Stimulated activated CD8-positive, alpha-beta memory T cell treated with anti-CD3 and anti-CD28 coated beads, Interleukin-12 subunit alpha, Interleukin-12 subunit beta, amount 100 ng/mL, for 4 hours (primary cell): ENCODE results near the gene JPT2.
"Not testable (repeated sequence)": the region's sequence is repeated elsewhere in the genome, so short reads cannot be mapped to it uniquely, and the experiment has no call there.

Source experiments
- DNase-seq: peaks from one replicate; pipeline ENCODE4 v3.0.0-alpha.2; 2020; ENCODE audit warnings: low read depth

The JPT2 gene

DNA sequence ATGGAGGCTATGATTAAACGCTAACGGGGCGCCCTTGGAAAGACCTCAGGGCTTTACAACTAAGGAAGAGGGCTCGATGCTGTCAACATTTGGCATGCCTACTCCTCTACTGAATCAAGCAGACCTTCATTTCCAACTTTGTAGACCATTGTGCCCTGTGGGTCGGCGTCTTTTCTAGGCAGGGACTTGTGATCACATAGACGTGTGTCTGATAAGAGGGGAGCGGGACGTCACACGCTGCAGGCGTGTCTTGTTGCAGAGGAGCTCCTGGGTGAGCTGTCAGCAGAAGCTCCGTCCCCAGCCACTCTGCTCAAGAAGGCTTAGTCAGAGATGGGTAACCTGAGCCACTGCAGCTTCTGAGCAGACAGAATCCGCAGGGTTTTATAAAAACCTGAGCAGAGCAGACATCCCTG is 30.7 kb downstream of the JPT2 start:
- DNase-seq: no peak

DNA sequence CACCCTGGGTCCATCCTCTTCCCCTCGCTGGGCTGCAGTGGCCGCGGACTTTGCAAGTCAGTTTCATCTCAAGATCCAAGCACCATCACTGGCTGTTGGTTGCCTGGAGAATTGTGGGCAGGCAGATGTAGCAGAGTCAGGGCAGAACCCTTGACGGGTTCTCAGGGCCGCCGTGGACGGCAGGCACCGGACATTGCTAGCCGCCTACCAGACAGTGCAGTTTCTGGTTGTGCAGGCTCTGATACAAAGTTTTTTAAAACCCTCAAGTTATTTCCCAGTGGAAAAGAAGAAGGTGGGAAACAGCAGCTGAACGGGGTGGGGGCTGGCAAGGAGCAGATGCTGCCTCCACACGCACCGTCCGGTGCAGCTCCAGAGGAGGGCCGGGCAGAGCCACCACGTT is 31.3 kb downstream of the JPT2 start:
- DNase-seq: no peak

DNA sequence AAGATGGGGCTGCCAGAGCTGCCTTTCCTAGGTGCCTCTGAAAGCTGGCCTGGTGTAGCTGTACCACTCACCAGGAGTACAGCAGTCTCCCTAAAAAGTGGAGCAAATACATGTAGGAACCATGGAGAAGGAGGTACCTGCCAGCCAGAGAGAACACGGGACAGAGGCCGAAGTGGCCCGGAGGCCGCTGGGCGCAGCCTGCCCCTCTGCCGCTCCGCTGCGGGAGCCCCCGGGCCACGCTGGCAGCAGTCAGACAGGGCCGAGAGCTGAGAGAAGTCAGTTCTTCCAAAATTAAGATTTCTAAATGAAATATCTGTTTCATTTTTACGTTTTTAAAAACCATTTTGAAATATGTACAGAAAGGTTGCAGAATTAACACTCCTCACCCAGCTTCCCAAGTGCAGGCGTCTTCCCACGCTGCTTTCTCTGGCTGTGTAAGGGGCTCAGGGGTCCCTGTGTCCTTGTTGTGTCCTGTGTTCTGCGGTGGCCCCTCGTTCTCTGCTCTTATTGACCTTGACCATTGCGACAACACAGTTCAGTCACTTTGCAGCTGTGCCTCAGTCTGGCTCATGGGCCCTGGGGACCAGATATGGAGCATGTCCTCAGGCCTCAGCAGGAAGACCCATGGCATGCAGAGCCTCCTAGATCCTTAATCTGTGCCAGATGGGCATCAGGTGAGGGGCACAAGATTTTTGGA is 32.9 kb downstream of the JPT2 start:
- DNase-seq: no peak

DNA sequence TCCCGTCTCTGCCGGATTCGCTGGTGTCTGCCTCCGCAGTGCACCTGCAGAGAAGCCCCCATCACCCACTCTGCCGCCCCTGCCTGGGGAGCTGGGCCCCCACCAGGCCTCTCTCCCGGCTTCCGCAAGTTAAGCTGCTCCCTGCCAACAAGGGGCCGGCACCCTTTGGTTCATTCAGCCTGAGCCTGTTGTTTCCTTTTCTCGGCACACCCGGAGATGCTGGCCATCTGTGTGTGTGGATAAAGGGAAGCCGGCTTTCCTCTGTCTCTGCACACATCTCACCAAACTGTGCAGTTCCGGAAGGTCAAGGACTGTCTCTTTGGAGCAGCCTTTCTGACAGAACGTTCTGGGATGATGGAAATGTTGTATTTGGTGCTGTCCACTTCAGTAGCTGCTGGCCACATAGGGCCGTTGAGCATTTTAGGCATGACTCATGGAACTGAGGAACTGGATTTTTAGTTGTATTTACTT is 34.7 kb downstream of the JPT2 start:
- no peak for DNase-seq

DNA sequence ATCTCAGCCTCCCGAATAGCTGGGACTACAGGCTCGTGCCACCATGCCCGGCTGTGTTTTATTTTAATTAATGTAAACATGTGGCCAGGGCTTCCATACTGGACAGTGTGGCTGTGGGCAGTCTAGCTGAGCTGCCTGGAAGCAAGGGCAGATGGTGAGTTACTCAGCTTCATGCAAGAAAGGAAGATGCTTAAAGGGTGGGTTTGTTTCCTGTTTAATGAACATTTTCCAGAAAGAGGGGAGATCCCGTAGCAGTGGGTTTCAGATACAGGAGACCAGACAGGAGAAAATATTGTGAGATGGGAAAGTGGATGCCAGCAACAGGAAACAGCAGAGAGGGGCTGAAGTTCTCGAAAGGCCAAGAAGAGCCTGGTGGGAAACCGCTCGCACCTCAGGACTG is 35.3 kb downstream of the JPT2 start:
- DNase-seq: no peak

DNA sequence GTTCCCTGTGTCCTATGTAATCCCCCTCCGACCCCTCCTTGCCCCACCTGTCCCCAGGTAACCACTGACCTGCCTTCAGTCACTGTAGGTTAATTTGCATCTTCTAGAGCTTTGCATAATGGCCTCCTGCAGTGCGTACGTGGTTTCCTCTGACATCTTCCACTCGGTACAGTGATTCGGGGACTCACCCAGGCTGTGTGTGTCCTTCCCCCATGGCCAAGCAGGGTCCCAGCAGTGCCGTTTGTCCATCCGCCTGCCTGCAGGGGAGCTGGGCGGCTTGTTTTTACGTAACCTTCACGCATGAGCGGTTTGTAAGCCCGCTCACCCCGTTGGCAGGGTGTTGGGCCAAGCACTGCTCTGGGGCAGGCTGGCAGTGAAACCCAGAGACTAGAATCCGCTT is 35.9 kb downstream of the JPT2 start:
- no peak for DNase-seq

DNA sequence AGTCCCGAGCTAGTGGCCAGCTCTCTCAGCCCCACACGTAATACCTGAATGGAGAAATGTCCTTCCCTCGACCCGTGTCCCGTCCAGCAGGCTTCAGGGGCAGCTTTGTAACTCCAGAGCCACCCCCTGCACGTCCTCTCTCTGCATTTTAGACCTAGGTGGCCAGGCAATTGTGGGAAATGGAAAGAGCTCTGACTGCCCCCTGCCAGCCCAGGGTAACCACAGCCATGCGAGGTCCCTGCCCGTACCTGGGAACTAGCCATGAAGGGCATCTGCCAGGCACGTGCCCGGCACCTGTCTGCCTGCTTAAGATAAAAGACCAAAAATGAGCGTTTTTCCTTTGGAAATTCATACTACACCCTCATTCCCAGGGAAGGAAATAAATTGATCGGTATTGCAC is 37.1 kb downstream of the JPT2 start:
- no peak for DNase-seq

DNA sequence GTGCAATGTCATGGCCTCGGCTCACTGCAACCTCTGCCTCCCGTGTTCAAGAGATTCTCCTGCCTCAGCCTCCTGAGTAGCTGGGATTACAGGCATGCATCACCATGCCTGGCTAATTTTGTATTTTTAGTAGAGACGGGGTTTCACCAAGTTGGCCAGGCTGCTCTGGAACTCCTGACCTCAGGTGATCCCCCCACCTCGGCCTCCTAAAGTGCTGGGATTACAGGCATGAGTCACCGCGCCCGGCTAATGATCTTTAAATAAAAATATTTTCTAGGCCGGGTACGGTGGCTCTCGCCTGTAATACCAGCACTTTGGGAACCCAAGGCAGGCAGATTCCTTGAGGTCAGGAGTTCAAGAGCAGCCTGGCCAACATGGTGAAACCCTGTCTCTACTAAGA is 40.2 kb downstream of the JPT2 start:
- DNase-seq: not testable (repeated sequence)

DNA sequence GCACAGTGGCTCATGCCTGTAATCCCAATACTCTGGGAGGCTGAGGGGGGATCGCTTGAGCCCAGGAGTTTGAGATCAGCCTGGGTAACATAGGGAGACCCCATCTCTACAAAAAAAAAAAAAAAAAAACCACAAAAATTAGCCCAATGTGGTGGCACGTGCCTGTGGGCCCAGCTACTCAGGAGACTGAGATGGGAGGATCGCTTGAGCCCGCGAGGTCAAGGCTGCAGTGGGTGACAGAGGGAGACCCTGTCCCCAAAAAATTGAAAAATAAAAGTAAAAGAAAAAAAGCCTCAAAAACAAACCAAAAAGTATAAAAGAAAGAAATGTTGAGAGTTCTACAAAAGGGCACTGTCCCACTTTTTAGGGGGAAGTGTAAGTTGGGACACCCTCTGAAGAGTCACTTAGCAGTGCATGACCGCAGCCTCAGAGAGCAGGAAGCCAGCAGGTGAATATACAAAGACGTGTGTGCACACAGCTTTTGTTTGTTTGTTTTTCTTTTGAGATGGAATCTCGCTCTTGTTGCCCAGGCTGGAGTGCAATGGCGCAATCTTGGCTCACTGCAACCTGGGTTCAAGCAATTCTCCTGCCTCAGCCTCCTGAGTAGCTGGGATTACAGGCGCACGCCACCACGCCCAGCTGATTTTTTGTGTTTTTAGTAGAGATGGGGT is 41.6 kb downstream of the JPT2 start:
- DNase-seq: not testable (repeated sequence)

DNA sequence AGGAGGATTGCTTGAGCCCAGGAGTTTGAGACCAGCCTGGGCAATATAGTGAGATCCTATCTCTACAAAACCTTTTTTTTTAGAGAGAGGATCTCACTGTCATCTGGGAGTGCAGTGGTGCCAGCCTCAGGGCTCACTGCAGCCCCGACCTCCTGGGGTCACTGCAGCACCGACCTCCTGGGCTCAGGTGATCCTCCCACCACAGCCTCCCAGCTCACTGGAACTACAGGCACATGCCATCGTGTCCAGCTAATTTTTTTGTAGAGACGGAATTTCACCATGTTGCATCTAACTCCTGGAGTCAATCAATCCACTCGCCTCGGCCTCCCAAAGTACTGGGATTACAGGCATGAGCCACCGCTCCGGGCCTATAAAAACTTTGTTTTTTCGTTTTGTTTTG is 43.3 kb downstream of the JPT2 start:
- DNase-seq: no peak

DNA sequence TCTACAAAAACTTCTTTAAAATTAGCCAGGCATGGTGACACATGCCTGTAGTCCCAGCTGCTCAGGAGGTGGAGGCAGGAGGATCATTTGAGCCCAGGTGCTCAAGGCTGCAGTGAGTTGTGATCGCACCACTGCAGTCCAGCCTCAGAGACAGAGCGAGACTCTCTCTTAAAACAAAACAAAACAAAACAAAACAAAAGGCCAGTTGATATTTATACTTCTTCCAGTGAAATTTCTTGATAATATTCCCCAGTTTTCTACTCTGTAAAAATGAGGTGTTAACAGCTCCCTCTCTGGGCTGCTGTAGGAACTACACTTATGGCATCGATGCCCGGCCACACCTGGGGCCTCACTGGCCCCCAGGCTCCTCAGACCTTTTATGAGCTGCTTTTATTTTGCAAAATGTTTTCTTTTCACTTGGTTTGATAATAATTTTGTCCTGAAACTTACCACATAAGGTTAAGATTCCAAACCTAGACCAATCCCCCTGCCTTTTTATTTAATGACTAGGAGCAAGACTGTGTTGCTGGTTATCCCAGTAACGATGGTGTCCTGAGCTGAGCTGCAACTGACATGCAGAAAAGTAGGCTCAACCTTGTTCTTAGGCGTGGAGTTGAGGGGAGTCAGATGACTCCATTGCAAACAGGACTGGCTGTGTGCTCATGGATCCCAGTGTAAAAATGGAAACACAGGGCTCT is 45.5 kb downstream of the JPT2 start:
- DNase-seq: no peak

DNA sequence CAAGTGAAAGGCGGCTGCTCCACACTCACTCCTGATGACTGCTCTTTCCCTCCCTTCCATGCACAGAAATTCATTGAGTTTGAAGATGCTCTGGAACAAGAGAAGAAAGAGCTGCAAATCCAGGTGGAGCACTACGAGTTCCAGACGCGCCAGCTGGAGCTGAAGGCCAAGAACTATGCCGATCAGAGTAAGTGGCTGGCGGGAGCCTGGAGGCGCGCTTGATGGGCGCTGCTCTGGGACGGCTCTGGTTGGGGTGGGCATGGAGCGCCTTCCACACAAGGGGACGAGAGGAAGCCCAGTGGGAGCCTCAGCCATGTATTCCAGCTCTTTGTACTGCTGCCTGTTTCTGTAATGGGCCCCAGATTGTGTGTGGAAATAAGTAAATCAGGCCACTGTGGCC is 46.4 kb downstream of the JPT2 start:
- no peak for DNase-seq

DNA sequence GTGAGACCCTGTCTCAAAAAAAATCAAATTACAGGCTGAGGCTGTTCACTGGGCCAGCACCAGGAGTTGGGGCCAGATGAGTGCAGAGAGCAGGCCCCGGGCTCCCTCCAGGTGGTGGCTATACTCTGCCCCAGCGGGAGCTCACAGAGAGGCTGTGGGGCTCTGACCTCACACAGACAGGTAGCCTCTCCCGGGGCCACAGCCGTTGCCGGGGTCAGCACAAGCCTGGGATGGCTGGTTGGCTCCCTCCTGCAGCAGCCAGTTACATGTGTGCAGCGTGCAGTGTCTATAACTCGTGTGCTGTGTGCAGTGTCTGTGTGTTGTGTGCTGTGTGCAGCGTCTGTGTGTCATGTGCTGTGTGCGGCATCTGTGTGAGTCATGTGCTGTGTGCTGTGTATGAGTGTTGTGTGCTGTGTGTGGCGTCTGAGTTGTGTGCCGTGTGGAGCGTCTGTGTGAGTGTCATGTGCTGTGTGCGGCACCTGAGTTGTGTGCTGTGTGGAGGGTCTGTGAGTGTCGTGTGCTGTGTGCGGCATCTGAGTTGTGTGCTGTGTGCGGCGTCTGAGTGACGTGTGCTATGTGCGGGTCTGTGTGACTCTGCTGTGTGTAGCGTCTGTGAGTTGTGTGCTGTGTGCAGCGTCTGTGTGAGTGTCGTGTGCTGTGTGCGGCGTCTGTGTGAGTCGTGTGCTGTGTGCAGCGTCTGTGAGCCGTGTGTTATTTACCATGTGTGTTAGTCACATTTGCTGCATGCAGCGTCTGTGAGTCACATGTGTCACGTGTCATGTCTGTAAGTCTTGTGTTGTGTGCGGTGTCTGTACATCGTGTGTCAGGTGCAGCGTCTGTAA is 48.8 kb downstream of the JPT2 start:
- DNase-seq: no peak

DNA sequence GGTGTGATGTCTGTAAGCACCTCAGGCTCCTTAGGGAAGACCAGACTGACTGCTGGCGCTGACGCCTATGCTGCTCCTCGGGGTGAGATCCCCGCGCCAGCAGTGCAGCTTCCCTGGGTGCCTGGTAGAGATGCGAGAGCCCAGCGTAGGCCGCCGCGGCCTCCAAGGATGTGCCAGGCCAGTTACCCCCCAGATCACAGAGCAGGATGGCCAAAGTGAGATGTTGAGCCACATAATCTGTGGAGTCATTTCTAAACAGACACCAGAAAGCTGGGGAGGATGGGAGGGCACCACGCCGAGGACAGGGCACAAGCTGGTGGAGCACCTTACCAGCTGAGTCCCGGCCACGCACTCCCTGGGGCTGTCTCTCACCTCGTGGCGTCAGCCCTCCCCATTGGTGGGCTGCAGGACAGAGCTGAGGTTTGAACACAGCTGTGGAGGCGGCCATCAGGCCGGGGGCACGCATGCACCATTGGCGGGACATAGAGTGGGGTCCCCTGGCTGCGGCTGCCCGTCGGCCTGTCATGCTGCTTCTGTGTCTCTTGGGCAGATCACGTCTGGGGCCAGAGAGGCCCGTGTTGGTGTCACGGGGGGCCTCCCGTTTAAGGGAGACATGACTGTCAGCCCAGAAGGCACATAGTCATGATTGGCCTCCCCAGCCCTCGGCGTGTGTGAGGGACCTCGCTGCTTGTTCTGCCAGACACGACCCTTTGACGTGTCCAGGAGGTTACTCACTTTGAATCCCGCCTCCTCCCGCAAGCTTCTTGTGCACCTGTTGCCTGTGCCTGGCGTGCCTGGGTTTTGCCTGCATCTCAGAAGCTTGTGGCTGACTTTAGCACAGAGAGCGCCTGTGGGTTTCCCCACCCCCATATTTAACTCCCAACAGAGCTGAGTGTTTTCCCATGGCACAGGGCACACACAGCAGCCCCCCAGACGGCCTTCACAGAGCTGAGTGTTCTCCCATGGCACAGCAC is 49.9 kb downstream of the JPT2 start:
- no peak for DNase-seq

DNA sequence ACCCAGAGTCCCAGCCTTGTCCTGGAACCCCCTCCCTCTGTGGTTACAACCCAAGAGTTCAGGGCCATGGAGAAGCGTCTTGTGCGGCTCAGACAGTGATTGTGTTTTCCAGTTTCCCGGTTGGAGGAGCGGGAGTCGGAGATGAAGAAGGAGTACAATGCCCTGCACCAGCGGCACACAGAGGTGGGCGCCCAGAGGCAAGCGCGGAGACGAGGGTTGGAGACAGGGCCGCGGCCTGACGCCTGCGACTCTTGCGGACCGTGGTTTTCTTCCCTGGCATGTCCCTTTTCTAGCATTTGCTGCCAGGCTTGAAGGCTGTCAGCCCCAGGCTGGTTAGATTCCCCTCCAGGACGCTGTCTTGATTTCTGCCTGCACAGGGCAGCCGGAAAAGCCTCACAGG is 50.9 kb downstream of the JPT2 start:
- no peak for DNase-seq

DNA sequence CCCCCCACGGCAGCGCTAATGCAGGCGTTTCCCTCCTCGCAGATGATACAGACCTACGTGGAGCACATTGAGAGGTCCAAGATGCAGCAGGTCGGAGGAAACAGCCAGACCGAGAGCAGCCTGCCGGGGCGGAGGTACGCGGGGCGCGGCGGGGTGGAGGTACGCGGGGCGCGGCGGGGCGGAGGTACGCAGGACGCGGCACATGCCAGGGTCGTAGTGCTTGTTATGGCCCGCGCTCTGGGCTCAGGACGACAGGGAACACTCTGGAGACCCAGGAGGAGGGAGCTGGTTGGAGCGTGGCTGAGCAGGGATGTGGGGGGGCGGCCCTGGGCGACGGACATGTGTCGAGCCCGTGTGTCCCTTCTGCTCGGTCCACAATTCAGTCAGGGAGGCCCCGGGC is 51.4 kb downstream of the JPT2 start:
- DNase-seq: no peak

DNA sequence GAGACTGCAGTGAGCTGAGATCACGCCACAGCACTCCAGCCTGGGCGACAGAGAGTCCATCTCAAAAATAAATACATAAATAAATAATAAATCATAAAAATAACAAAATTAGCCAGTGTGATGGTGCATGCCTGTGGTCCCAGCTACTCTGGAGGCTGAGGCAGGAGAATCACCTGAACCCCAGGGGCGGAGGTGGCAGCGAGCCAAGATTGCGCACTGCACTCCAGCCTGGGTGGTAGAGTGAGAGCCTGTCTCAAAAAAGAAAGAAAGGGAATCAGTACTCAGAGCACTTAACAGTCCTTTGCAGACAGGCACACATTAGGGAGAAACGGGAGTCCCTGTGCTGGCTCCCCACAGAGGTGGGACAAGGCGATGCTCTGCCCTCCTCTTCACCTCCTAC is 53.0 kb downstream of the JPT2 start:
- no peak for DNase-seq

DNA sequence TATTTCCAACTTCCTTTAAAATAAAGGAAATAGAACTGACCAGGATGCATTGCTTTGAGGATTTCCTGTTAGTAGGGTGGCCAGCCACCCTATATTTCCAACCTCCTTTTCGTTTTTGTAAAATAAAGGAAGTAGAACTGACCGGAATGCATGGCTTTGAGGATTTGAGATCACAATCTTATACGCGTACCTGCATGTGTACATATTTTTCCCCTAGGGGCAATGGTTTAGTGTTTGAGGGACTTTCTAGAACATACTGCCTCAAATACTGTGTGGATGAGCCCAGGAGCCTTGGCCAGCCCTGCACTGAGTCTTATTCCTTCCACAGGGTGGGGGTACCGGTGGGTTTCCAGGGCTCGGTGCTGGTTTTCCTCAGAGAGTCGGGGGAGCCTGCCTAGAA is 53.5 kb downstream of the JPT2 start:
- DNase-seq: no peak

DNA sequence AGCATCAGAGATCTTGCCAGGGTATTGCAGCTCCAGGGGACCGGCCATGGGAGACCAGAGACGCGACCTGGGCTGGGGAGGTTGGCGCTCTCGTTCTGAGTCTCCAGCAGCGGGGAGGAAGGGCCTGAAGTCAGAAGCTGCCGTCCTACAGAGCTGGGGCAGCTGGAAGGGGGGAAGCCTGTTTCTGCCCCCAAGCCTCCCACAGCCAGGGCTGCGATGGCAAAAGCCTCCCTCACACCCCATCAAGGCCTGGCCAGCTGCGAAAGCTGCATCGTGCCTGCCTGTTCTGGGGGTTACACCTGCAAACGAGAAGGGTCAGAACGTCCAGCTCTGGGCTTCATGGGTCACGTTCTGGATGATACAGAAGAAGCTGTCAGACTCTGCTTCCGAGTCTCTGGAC is 54.0 kb downstream of the JPT2 start:
- DNase-seq: no peak

DNA sequence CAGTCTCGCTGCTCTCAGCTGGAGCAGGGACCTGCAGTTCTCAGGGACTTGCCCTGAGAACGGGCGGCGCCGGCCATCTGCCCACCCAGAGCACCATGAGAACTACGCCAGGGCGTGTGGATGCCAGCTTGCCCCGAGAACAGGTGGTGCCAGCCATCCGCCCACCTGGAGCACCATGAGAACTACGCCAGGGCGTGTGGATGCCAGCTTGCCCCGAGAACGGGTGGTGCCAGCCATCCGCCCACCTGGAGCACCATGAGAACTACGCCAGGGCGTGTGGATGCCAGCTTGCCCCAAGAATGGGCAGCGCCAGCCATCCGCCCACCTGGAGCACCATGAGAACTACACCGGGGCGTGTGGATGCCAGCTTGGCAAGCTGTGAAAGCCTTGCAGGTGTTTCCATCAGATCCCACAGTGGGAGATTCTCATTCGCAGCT is 54.5 kb downstream of the JPT2 start:
- not testable (repeated sequence) for DNase-seq

DNA sequence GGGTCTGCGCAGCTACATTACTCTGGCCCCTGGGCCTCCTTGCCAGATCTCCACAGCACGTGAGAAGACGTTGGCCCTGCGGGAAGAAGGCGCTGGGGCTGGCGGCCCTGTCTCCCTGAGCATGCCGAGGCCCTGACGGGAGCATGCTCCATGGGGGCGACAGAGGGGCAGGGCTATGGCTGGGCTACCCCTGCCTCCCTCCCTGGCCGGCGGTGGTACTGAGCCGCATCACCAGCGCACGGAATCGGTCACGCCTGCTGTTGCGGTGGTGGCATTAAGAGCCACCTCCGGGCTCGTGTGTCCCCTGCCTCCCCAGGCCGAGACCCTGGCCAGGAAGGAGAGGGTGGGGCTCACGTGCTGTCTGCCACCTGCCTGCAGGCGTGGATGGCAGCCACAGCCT is 56.0 kb downstream of the JPT2 start:
- no peak for DNase-seq
